G401 (cell line): ENCODE results near the gene OSBPL2. TPM values are rescaled to one million over a fixed set of nuclear protein-coding genes. Genes with fewer than 3 reads are reported as not detected.

Experiments
- DNase-seq: peaks from one replicate; pipeline ENCODE4 v3.0.0-alpha.2; 2015; ENCODE audit warnings: low spot score
- in situ Hi-C: cut with HindIII; loops from 2 replicates; pipeline ENCODE4 v1.10.0; 2016; ENCODE audit warnings: low sequenced_read_pairs, mixed read lengths
- total RNA-seq: library from RNA; depleted of rRNA; stranded (reverse); fragments of >200 nt; shearing (Covaris generic); gene quantifications from 2 replicates; pipeline ENCODE4 v1.2.3, GENCODE V29; 2014; rRNA removed

The OSBPL2 gene
- total RNA-seq, 1 experiment from 2014 or later = 19.6 TPM

DNA sequence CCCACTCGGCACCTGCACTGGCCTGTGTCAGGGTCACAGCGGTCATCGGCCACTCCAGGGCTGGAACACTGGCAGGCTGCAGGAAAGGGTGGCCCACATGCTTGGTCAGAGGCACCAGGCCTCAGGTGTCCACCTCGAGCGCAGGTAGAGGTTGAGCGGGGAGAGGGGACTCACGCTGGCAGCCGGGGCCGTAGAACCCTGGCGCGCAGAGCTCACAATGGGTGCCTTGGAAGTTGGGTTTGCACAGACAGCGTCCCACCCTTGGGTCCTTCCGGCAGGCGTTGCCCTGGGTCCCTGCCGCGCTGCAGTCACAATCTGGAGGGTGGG is 99.9 kb downstream of the OSBPL2 start:
- in situ Hi-C loops = no loop called here
- DNase-seq = no peak

DNA sequence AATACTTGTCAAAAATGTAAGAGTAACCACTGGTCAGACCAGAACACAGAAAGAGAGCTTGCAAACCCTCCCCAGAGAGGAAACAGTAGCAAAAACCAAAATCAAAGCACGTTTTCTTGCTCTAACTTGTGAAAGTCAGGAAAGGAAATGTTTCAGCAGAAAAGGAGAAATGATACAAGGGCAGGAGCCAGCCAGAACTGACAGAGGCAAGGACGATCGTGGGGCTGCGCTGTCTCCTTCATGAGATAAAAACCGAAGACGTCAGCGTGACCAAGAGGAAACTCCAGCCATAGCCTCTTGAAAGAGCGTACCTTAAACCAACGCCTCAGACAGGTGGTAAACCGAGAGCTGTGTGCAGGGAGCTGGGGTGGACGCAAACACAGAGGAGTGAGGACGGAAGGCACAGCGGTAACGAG is 101.3 kb downstream of the OSBPL2 start:
- in situ Hi-C loops = no loop called here
- no peak for DNase-seq

DNA sequence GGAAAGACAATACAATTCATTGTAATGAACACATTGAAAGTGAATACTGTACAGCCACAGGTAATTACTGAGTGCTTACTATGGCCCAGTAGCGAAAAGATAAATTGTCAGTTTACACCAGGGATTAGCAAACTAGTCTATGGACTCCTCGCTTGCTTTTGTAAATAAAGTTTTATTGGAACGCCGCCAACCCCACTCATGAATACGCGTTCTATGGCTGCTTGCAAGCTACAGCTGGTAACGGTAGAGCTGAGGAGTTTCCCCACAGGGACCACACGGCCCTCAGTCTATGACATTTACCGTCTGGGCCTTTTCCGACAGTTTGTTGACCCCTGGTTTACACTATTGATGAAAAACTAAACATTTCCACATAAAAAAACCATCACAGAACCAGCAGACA is 104.6 kb downstream of the OSBPL2 start:
- DNase-seq = no peak
- in situ Hi-C loops = no loop called here

DNA sequence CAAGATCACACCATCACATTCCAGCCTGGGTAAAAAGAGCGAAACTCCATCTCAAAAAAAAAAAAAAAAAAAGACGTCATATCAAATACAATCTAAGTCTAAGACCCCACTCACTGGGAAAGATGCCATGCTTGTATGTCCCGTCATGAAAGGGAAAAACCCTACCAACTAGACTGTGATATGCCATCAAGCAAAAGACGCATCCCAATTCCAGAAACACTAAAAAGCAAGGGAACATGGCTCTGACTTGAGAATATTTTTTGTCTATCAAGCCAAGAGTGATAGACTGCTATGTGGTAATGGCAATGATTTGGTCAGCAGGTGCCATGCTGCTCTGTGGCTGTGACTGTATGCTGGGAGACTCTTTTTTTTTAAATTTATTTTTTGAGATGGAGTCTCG is 105.8 kb downstream of the OSBPL2 start:
- in situ Hi-C loops = no loop called here
- no peak for DNase-seq

DNA sequence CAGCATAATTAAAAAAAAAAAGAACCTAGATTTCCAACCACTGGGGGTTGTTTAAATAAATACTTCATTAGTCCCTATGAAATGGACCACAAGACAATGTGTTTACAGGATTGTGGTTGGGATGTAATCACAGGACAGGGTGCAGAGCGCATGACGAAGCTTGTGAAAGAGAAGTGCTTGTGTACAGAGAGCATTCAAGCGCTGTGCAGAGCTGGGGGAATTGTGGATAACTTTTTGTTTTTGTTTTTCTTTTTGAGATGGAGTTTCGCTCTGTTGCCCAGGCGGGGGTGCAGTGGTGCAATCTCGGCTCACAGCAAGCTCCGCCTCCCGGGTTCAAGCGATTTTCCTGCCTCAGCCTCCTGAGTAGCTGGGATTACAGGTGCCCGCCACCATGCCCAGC is 106.5 kb downstream of the OSBPL2 start:
- no peak for DNase-seq

More for the DNA sequence above, 106.5 kb downstream of the OSBPL2 start:
- in situ Hi-C loops = no loop called here

Other genes with a start within 250 kb of the OSBPL2 start
- gene TAF4, start 172.6 kb upstream of the OSBPL2 start, total RNA-seq = 8.2 and 13.8 TPM in 2 replicates
- 73.9 and 86.4 TPM in 2 replicates for gene LSM14B, start 116.0 kb upstream of the OSBPL2 start, total RNA-seq
- gene PSMA7, start 95.1 kb upstream of the OSBPL2 start, total RNA-seq = 631 and 699 TPM in 2 replicates
- gene SS18L1, start 94.8 kb upstream of the OSBPL2 start, total RNA-seq = 9.6 and 13.2 TPM in 2 replicates
- gene MTG2, start 55.5 kb upstream of the OSBPL2 start, total RNA-seq = 30.6 and 48.2 TPM in 2 replicates
- gene HRH3, start 18.2 kb upstream of the OSBPL2 start, total RNA-seq = not detected in 2 replicates
- 209 and 255 TPM in 2 replicates for gene ADRM1, start 64.5 kb downstream of the OSBPL2 start, total RNA-seq
- gene LAMA5, start 128.8 kb downstream of the OSBPL2 start, total RNA-seq = 21.6 and 28.3 TPM in 2 replicates
- 1,245 and 1,753 TPM in 2 replicates for gene RPS21, start 148.6 kb downstream of the OSBPL2 start, total RNA-seq
- gene CABLES2, start 168.8 kb downstream of the OSBPL2 start, total RNA-seq = 4.2 and 7.2 TPM in 2 replicates
- gene RBBP8NL, start 189.0 kb downstream of the OSBPL2 start, total RNA-seq = not detected in 2 replicates
- gene GATA5, start 237.5 kb downstream of the OSBPL2 start, total RNA-seq = 0.18 and 0.71 TPM in 2 replicates